Esophagus squamous epithelium (tissue), 4 donors: ENCODE measurements around the gene CDC25B.

ENCODE experiments used
- POLR2A ChIP-seq, 4 donors: fragments of 450-650 bp; IDR thresholded peaks; one replicate each; pipeline ENCODE4 v1.6.1; 2017; ENCODE audit warnings: antibody characterized with exemption in 4 of 4, mild to moderate bottlenecking in 4 of 4, moderate library complexity in 3 of 4
- TF ChIP-seq, protein P1 (sequence below), 6 experiments: fragments of 450-650 bp in 4 of 6; fragments of 200-600 bp in 2 of 6; sonication (generic) in 2 of 6; IDR thresholded peaks; one replicate each; pipeline ENCODE4 v1.5.1; 2016 to 2019; ENCODE audit warnings: antibody characterized with exemption in 6 of 6, mild to moderate bottlenecking in 4 of 6, moderate library complexity in 4 of 6

DNA sequence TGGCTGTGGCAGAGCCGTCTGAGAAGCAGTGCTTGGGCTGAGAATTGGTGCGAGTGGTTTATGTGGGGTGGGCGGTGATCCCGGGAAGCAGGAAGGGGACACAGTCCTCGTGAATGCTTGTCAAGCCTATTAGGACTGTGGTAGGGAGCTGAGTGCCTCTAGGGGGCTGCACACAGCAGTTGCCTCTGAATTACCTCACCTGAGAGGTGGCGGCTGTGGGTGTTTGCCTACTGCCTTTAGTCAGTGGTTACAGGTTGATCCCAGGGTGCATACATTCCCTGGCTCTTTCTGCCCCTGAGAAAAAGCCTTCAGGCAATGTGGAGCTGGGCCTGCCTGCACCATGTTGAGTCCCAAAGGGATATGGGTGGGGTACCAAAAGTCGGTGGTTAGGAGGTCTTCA is 29.4 kb downstream of the CDC25B start:
- TF ChIP-seq, protein P1, sequence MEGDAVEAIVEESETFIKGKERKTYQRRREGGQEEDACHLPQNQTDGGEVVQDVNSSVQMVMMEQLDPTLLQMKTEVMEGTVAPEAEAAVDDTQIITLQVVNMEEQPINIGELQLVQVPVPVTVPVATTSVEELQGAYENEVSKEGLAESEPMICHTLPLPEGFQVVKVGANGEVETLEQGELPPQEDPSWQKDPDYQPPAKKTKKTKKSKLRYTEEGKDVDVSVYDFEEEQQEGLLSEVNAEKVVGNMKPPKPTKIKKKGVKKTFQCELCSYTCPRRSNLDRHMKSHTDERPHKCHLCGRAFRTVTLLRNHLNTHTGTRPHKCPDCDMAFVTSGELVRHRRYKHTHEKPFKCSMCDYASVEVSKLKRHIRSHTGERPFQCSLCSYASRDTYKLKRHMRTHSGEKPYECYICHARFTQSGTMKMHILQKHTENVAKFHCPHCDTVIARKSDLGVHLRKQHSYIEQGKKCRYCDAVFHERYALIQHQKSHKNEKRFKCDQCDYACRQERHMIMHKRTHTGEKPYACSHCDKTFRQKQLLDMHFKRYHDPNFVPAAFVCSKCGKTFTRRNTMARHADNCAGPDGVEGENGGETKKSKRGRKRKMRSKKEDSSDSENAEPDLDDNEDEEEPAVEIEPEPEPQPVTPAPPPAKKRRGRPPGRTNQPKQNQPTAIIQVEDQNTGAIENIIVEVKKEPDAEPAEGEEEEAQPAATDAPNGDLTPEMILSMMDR (IDR thresholded peaks at IDR 0.05) = no peak
- no peak for TF ChIP-seq POLR2A (IDR thresholded peaks at IDR 0.05)
